ENCODE data around the gene PIK3CD. TPM values are rescaled to one million over a fixed set of nuclear protein-coding genes. Genes with fewer than 3 reads are reported as not detected.

PIK3CD gene
- total and polyA plus RNA-seq, 2 of the 8 experiments (the other 6 are each of a cell fraction or from before 2014, with no cell fraction given), result 20.6 to 24.1 TPM

DNA sequence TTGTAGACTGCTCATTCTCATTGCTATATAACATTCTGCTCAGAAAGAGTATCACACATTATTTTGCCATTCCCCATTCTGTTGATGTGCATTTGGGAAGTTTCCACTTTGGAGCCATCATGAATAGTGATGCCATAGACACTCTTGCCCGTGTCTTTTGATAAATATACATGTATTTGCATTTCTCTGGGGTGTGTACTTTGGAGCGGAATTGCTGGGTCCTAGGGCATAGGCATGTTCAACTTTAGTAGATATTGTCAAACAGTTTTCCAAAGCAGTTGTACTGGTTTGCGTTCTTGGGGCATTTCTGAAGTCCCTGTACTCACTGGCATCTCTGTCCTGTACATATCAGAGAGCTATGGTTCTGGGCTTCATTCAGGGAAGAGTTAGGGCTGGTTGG is 52.1 kb downstream of the PIK3CD start (continued):
- TF ChIP-seq, protein P1, sequence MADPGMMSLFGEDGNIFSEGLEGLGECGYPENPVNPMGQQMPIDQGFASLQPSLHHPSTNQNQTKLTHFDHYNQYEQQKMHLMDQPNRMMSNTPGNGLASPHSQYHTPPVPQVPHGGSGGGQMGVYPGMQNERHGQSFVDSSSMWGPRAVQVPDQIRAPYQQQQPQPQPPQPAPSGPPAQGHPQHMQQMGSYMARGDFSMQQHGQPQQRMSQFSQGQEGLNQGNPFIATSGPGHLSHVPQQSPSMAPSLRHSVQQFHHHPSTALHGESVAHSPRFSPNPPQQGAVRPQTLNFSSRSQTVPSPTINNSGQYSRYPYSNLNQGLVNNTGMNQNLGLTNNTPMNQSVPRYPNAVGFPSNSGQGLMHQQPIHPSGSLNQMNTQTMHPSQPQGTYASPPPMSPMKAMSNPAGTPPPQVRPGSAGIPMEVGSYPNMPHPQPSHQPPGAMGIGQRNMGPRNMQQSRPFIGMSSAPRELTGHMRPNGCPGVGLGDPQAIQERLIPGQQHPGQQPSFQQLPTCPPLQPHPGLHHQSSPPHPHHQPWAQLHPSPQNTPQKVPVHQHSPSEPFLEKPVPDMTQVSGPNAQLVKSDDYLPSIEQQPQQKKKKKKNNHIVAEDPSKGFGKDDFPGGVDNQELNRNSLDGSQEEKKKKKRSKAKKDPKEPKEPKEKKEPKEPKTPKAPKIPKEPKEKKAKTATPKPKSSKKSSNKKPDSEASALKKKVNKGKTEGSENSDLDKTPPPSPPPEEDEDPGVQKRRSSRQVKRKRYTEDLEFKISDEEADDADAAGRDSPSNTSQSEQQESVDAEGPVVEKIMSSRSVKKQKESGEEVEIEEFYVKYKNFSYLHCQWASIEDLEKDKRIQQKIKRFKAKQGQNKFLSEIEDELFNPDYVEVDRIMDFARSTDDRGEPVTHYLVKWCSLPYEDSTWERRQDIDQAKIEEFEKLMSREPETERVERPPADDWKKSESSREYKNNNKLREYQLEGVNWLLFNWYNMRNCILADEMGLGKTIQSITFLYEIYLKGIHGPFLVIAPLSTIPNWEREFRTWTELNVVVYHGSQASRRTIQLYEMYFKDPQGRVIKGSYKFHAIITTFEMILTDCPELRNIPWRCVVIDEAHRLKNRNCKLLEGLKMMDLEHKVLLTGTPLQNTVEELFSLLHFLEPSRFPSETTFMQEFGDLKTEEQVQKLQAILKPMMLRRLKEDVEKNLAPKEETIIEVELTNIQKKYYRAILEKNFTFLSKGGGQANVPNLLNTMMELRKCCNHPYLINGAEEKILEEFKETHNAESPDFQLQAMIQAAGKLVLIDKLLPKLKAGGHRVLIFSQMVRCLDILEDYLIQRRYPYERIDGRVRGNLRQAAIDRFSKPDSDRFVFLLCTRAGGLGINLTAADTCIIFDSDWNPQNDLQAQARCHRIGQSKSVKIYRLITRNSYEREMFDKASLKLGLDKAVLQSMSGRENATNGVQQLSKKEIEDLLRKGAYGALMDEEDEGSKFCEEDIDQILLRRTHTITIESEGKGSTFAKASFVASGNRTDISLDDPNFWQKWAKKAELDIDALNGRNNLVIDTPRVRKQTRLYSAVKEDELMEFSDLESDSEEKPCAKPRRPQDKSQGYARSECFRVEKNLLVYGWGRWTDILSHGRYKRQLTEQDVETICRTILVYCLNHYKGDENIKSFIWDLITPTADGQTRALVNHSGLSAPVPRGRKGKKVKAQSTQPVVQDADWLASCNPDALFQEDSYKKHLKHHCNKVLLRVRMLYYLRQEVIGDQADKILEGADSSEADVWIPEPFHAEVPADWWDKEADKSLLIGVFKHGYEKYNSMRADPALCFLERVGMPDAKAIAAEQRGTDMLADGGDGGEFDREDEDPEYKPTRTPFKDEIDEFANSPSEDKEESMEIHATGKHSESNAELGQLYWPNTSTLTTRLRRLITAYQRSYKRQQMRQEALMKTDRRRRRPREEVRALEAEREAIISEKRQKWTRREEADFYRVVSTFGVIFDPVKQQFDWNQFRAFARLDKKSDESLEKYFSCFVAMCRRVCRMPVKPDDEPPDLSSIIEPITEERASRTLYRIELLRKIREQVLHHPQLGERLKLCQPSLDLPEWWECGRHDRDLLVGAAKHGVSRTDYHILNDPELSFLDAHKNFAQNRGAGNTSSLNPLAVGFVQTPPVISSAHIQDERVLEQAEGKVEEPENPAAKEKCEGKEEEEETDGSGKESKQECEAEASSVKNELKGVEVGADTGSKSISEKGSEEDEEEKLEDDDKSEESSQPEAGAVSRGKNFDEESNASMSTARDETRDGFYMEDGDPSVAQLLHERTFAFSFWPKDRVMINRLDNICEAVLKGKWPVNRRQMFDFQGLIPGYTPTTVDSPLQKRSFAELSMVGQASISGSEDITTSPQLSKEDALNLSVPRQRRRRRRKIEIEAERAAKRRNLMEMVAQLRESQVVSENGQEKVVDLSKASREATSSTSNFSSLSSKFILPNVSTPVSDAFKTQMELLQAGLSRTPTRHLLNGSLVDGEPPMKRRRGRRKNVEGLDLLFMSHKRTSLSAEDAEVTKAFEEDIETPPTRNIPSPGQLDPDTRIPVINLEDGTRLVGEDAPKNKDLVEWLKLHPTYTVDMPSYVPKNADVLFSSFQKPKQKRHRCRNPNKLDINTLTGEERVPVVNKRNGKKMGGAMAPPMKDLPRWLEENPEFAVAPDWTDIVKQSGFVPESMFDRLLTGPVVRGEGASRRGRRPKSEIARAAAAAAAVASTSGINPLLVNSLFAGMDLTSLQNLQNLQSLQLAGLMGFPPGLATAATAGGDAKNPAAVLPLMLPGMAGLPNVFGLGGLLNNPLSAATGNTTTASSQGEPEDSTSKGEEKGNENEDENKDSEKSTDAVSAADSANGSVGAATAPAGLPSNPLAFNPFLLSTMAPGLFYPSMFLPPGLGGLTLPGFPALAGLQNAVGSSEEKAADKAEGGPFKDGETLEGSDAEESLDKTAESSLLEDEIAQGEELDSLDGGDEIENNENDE (IDR thresholded peaks at IDR 0.05; ENCODE audit: insufficient replicate concordance, low read length), result no peak
- TF ChIP-seq BRCA1 (IDR thresholded peaks at IDR 0.05; ENCODE audit: low read depth, low read length), result no peak
- TF ChIP-seq EP300 (IDR thresholded peaks at IDR 0.05; ENCODE audit: borderline replicate concordance in 1 of 2, low read depth in 2 of 2, low read length in 2 of 2), result no peak
- no peak for TF ChIP-seq CEBPB (IDR thresholded peaks at IDR 0.05; ENCODE audit: low read depth, low read length)
- TF ChIP-seq, protein P2, sequence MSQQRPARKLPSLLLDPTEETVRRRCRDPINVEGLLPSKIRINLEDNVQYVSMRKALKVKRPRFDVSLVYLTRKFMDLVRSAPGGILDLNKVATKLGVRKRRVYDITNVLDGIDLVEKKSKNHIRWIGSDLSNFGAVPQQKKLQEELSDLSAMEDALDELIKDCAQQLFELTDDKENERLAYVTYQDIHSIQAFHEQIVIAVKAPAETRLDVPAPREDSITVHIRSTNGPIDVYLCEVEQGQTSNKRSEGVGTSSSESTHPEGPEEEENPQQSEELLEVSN (IDR thresholded peaks at IDR 0.05), result no peak
- TF ChIP-seq POLR2A (IDR thresholded peaks at IDR 0.05; ENCODE audit: control extremely low read depth in 1 of 2, low read depth in 2 of 2, low read length in 2 of 2), result no peak
- no peak for TF ChIP-seq NRF1 (IDR thresholded peaks at IDR 0.05; ENCODE audit: low read depth, low read length)
- no peak for TF ChIP-seq CREB1 (IDR thresholded peaks at IDR 0.05)
- TF ChIP-seq CHD2 (IDR thresholded peaks at IDR 0.05; ENCODE audit: low read length), result no peak
- no peak for TF ChIP-seq CHD1 (IDR thresholded peaks at IDR 0.05; ENCODE audit: low read depth, low read length)
- TF ChIP-seq SIRT6 (IDR thresholded peaks at IDR 0.05; ENCODE audit: low read length), result no peak
- TF ChIP-seq ASH2L (IDR thresholded peaks at IDR 0.05; ENCODE audit: low read length), result no peak
- TF ChIP-seq BACH1 (IDR thresholded peaks at IDR 0.05; ENCODE audit: low read length), result no peak

Data from H1 (cell line).